ENCODE data around the gene FRY.

DNA sequence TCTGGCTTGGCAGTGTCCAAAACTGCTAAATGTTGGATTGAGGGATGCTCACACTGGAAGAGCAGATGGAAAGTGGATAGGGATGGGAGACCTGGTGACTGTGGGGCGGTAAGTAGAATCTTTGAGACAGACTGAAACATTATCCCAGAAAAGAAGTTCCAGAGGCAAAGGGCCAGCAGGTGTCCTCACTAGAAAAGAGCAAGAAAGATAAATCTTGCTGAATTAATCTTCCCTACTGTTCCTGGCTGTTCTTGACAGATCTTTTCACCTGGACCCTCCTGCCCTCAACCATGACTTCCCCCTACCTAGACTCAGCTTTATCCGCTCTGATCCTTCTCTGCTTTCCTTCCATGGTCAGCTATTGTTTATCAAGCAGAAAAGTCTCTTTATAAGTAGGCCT lies 35.0 kb upstream of the FRY start:
- TF ChIP-seq, protein P1, sequence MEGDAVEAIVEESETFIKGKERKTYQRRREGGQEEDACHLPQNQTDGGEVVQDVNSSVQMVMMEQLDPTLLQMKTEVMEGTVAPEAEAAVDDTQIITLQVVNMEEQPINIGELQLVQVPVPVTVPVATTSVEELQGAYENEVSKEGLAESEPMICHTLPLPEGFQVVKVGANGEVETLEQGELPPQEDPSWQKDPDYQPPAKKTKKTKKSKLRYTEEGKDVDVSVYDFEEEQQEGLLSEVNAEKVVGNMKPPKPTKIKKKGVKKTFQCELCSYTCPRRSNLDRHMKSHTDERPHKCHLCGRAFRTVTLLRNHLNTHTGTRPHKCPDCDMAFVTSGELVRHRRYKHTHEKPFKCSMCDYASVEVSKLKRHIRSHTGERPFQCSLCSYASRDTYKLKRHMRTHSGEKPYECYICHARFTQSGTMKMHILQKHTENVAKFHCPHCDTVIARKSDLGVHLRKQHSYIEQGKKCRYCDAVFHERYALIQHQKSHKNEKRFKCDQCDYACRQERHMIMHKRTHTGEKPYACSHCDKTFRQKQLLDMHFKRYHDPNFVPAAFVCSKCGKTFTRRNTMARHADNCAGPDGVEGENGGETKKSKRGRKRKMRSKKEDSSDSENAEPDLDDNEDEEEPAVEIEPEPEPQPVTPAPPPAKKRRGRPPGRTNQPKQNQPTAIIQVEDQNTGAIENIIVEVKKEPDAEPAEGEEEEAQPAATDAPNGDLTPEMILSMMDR (IDR thresholded peaks at IDR 0.05; ENCODE audit: insufficient read depth, low read length) = no peak
- no peak for TF ChIP-seq POLR2AphosphoS5 (IDR thresholded peaks at IDR 0.05; ENCODE audit: low read depth)
- no peak for TF ChIP-seq GABPA (IDR thresholded peaks at IDR 0.05; ENCODE audit: low read depth)
- no peak for TF ChIP-seq SPI1 (IDR thresholded peaks at IDR 0.05; ENCODE audit: borderline replicate concordance, low read depth)

Data from HL-60 (cell line).